AG04450 (cell line): Measurements from ENCODE around the gene NCBP2. TPM values are rescaled to one million over a fixed set of nuclear protein-coding genes. Genes with fewer than 3 reads are reported as not detected.

ENCODE experiments used
- CTCF ChIA-PET: fragments of 300-600, 350-600 bp; formaldehyde crosslinking; extraction: SDS; loops from one replicate; lab custom pipeline; 2022; ENCODE audit warnings: antibody characterized with exemption, inconsistent platforms; lab: Charles Lee
- POLR2A ChIA-PET: fragments of 350-600 bp; formaldehyde crosslinking; extraction: SDS; loops from one replicate; lab custom pipeline; 2021; ENCODE audit warnings: antibody characterized with exemption, inconsistent platforms; lab: Yijun Ruan, JAX
- DNase-seq: peaks from one replicate; pipeline ENCODE4 v3.0.0-alpha.2; 2011; ENCODE audit warnings: low read depth, low spot score
- H3K27ac ChIP-seq: one replicate; pipeline ENCODE4 v1.5.1; 2012; ENCODE audit warnings: low read depth, low read length, control low read depth
- H3K27me3 ChIP-seq: one replicate; pipeline ENCODE4 v1.6.0; 2012; ENCODE audit warnings: low read length; ENCODE audit not compliant: control insufficient read depth, insufficient read depth
- H3K4me3 ChIP-seq: 2 replicates; pipeline ENCODE4 v1.5.1; 2011; ENCODE audit warnings: mild to moderate bottlenecking, low read depth, low read length, control low read depth
- H3K9me3 ChIP-seq: 2 replicates; pipeline ENCODE4 v1.5.1; 2012; ENCODE audit warnings: low read length; ENCODE audit not compliant: control insufficient read depth, insufficient read depth
- CTCF ChIP-seq: IDR thresholded peaks from 2 replicates; pipeline ENCODE4 v1.5.1; 2011; ENCODE audit warnings: low read depth, low read length, control low read depth, inconsistent platforms
- polyA plus RNA-seq: library from polyadenylated mRNA; depleted of rRNA; stranded (reverse); fragments of >200 nt; gene quantifications from 2 replicates; pipeline ENCODE4 v1.2.3, GENCODE V29; 2011

Gene NCBP2
- polyA plus RNA-seq, 1 experiment: 89.7 TPM

- POLR2A ChIA-PET: no interaction called here
- H3K9me3 ChIP-seq: no peaks in the 10 kb centered on the region
- CTCF ChIA-PET: no interaction called here
- H3K27ac ChIP-seq: no peak overlapping the region
- TF ChIP-seq CTCF: no peak
- no peak for DNase-seq
- H3K27me3 ChIP-seq: no peaks in the 10 kb centered on the region
- no peak overlapping the region for H3K4me3 ChIP-seq
Measured at GRCh38 chr3:196931828-196932587, 10.3 kb downstream of the NCBP2 start.

DNA sequence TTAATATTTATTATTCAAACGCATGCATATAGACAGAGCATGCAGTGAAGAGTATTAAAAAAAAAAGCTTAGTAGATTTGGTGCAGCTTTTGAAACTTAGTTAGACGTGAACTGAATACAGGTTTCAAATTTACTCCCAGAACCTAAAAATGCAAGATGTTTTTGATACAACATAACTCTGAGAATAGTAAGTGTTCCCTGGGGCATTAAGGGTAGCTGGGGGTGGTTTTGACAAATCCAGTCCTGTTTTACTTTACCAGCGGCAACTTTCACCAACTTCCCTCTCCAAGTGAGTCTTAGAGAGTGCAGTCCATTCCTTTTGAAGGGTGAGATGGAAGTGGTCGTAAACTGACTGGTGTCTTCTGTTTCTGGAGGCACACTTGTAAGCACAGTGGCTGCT, 11.2 kb downstream of the NCBP2 start:
- H3K9me3 ChIP-seq: no peaks in the 10 kb centered on the region
- no peak for DNase-seq
- TF ChIP-seq CTCF: no peak
- ChIA-PET POLR2A (no interaction called here), CTCF (no interaction called here)
- no peak overlapping the region for H3K27ac ChIP-seq
- H3K27me3 ChIP-seq: no peaks in the 10 kb centered on the region
- H3K4me3 ChIP-seq: no peak overlapping the region

- Histone ChIP-seq H3K27me3 (no peaks in the 10 kb centered on the region), H3K9me3 (no peaks in the 10 kb centered on the region), H3K27ac (no peak overlapping the region), H3K4me3 (no peak overlapping the region)
- ChIA-PET POLR2A (no interaction called here), CTCF (interaction anchor here (1.5 kb wide), 1 partner anchor 15 kb away, joined by 3 read pairs; the partner anchor contains the start of gene NCBP2)
- no peak for DNase-seq
- no peak for TF ChIP-seq CTCF
Measured at GRCh38 chr3:196927571-196928453, 14.5 kb downstream of the NCBP2 start.

DNA sequence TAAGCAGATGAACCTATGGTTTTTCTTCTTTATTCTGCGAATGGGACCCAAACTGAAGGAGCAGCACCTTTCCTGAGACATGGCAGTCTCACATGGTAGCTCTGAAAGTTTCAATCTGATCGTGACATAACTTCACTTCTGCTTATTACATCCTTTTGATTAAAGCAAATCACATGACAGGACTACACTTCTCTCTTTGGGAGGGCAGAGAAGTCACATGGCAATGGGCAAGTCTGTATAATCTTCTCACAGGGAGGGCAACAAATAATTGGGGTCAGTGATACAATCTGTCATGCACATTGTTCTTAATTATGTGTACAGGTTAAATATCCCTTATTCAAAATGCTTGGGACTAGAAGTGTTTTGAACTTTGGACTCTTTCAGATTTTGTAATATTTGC, 21.6 kb downstream of the NCBP2 start:
- DNase-seq: no peak
- ChIA-PET CTCF (no interaction called here), POLR2A (no interaction called here)
- H3K4me3 ChIP-seq: no peak overlapping the region
- no peaks in the 10 kb centered on the region for H3K9me3 ChIP-seq
- no peaks in the 10 kb centered on the region for H3K27me3 ChIP-seq
- H3K27ac ChIP-seq: no peak overlapping the region
- no peak for TF ChIP-seq CTCF

- no peak overlapping the region for H3K4me3 ChIP-seq
- CTCF ChIA-PET: interaction anchor here (0.8 kb wide), 1 partner anchor 249 kb away, joined by 3 read pairs; no protein-coding TSS in a partner anchor
Measured at GRCh38 chr3:196918968-196919367, 23.4 kb downstream of the NCBP2 start.

More at GRCh38 chr3:196918968-196919367, 23.4 kb downstream of the NCBP2 start:
- H3K27ac ChIP-seq: no peak overlapping the region
- H3K27me3 ChIP-seq: no peaks in the 10 kb centered on the region
- POLR2A ChIA-PET: interaction anchor here (0.5 kb wide), 1 partner anchor 22 kb away, joined by 3 read pairs; no protein-coding TSS in a partner anchor
- no peak for TF ChIP-seq CTCF
- no peak for DNase-seq
- no peaks in the 10 kb centered on the region for H3K9me3 ChIP-seq
